Karpas-422 (cell line): ENCODE measurements around the gene CTNNA2. TPM values are rescaled to one million over a fixed set of nuclear protein-coding genes. Genes with fewer than 3 reads are reported as not detected.

Experiments used
- DNase-seq: peaks from one replicate; pipeline ENCODE4 v3.0.0-alpha.2; 2015
- H2AFZ ChIP-seq: fragments of 200-600 bp; sonication (generic); 2 replicates; pipeline ENCODE4 v1.6.1; 2014; ENCODE audit warnings: antibody characterized with exemption, low read length, mixed read lengths
- H3K27ac ChIP-seq: fragments of 200-600 bp; sonication (generic); 2 replicates; pipeline ENCODE4 v1.5.1; 2014; ENCODE audit warnings: mild to moderate bottlenecking, low read length, moderate library complexity
- H3K27me3 ChIP-seq: fragments of 200-600 bp; sonication (generic); 2 replicates; pipeline ENCODE4 v1.6.1; 2014; ENCODE audit warnings: low read length, mixed read lengths
- H3K36me3 ChIP-seq: fragments of 200-600 bp; sonication (generic); 2 replicates; pipeline ENCODE4 v1.6.1; 2014; ENCODE audit warnings: low read length, mixed read lengths; ENCODE audit not compliant: insufficient read depth
- H3K4me1 ChIP-seq: fragments of 200-600 bp; sonication (generic); 2 replicates; pipeline ENCODE4 v1.6.1; 2014; ENCODE audit warnings: mild to moderate bottlenecking, low read length, mixed read lengths
- H3K4me2 ChIP-seq: fragments of 200-600 bp; sonication (generic); 2 replicates; pipeline ENCODE4 v1.6.1; 2014; ENCODE audit warnings: low read length, low read depth, mild to moderate bottlenecking; ENCODE audit not compliant: poor library complexity, severe bottlenecking
- H3K4me3 ChIP-seq: fragments of 200-600 bp; sonication (generic); 2 replicates; pipeline ENCODE4 v1.5.1; 2014; ENCODE audit warnings: mild to moderate bottlenecking, antibody characterized with exemption, low read length, mixed read lengths
- H3K79me2 ChIP-seq: fragments of 200-600 bp; sonication (generic); 2 replicates; pipeline ENCODE4 v1.6.1; 2014; ENCODE audit warnings: mild to moderate bottlenecking, low read length, mixed read lengths
- H3K9ac ChIP-seq: fragments of 200-600 bp; sonication (generic); 2 replicates; pipeline ENCODE4 v1.6.0; 2014; ENCODE audit warnings: low read length
- H3K9me2 ChIP-seq: fragments of 200-600 bp; sonication (generic), shearing (Covaris generic); replicated peaks from 2 replicates; pipeline ENCODE4 v1.6.0; 2014; ENCODE audit warnings: mild to moderate bottlenecking, low read length, moderate library complexity; ENCODE audit not compliant: insufficient read depth
- H3K9me3 ChIP-seq: fragments of 300-700, 200-600 bp; sonication (generic); 2 replicates; pipeline ENCODE4 v1.6.1; 2014; ENCODE audit warnings: low read length, mixed read lengths
- H4K20me1 ChIP-seq: fragments of 200-600 bp; sonication (generic); 2 replicates; pipeline ENCODE4 v1.6.1; 2014; ENCODE audit warnings: mild to moderate bottlenecking, antibody characterized with exemption, low read length, low read depth; ENCODE audit not compliant: insufficient read depth
- total RNA-seq: library from RNA; depleted of rRNA; stranded (reverse); fragments of >200 nt; shearing (Covaris generic); gene quantifications from 2 replicates; pipeline ENCODE4 v1.2.3, GENCODE V29; 2014; ENCODE audit warnings: low replicate concordance

Gene CTNNA2
- total RNA-seq, 1 experiment from 2014 or later, result not detected

DNA sequence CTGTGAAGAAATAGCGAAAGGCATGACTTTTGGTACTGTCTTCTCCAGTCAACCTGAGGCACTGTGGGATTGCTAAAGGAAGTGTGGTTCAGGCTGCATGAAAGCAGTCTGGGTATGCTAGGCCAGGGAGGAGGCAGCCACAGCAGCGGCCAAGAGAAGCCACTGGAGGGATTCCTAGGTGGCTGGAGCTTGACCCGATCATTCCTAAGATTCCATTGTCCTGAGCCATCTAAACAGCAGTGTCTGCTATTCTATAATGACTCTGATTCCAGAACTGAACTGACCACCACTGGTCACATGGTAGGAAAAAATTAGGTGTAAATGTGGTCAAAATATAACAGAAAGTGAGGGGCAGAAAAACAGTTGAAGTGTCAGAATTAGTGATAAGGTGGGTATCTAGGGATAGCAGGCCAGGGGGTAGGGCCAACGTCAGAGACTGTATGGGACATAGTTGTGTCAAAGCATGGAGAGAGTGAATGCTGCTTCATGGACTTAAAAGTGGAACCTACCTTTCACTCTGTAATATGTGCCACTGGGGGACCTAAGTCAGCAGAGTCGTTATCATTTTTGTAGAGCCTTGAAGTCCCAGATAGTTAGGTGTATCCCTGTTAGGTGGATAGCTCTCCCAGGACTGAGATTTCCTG is 204.6 kb downstream of the CTNNA2 start:
- Histone ChIP-seq H2AFZ (no peak overlapping the region), H3K27me3 (no peaks in the 10 kb centered on the region; the same call in 1 of the 2 replicates), H3K4me3 (no peak overlapping the region), H4K20me1 (no peaks in the 10 kb centered on the region), H3K9me2 (no peaks in the 10 kb centered on the region), H3K4me1 (no peaks in the 10 kb centered on the region), H3K4me2 (no peak overlapping the region), H3K9ac (no peak overlapping the region), H3K79me2 (no peaks in the 10 kb centered on the region), H3K36me3 (no peaks in the 10 kb centered on the region), H3K27ac (no peak overlapping the region), H3K9me3 (no peaks in the 10 kb centered on the region)
- DNase-seq, result no peak

DNA sequence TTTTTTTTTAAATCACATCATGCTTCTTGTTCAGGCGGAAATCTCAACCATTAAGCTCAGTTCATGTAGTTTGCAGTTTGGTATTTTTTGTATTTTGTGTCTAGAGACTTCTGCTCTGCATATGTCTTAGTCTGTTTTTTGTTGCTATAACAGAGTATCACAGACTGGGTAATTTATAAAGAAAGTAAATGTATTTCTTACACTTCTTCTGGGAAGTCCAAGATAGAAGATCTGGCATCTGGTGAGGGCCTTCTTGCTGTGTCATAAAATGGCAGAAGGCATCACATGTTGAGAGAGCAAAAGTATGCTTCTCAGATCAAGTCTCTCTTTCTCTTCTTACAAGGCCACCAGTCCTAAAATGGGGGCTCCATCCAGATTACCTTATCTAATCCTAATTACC is 208.2 kb downstream of the CTNNA2 start:
- Histone ChIP-seq H3K36me3 (no peaks in the 10 kb centered on the region), H3K4me1 (no peaks in the 10 kb centered on the region), H3K4me3 (no peak overlapping the region), H3K9me2 (no peaks in the 10 kb centered on the region), H2AFZ (no peak overlapping the region), H3K9me3 (no peaks in the 10 kb centered on the region), H3K4me2 (no peak overlapping the region), H3K27ac (no peak overlapping the region), H3K79me2 (no peaks in the 10 kb centered on the region), H3K27me3 (no peaks in the 10 kb centered on the region), H4K20me1 (no peaks in the 10 kb centered on the region), H3K9ac (no peak overlapping the region)
- no peak for DNase-seq

DNA sequence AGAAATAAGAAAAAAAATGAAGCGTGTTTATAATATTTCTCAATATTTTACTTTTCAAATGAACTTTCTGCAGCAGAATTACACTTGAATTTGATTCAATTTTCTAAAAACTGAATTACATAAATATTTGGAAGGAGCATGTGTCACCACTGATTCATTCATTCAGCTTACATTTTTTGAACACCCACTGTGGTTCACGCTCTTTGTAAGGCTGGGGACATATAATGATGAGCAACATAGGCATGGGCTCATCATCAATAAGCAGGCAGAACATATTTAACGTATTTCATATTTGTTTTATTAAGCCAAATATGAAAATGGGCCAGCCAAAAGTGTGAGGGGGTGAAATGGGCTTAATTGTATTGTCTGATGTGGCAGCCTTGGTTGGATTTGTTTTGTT is 209.1 kb downstream of the CTNNA2 start:
- Histone ChIP-seq H4K20me1 (no peaks in the 10 kb centered on the region), H2AFZ (no peak overlapping the region), H3K4me1 (no peaks in the 10 kb centered on the region), H3K9me3 (no peaks in the 10 kb centered on the region), H3K9me2 (no peaks in the 10 kb centered on the region), H3K36me3 (no peaks in the 10 kb centered on the region), H3K27ac (no peak overlapping the region), H3K4me2 (no peak overlapping the region), H3K27me3 (no peaks in the 10 kb centered on the region), H3K79me2 (no peaks in the 10 kb centered on the region), H3K4me3 (no peak overlapping the region), H3K9ac (no peak overlapping the region)
- DNase-seq, result no peak

DNA sequence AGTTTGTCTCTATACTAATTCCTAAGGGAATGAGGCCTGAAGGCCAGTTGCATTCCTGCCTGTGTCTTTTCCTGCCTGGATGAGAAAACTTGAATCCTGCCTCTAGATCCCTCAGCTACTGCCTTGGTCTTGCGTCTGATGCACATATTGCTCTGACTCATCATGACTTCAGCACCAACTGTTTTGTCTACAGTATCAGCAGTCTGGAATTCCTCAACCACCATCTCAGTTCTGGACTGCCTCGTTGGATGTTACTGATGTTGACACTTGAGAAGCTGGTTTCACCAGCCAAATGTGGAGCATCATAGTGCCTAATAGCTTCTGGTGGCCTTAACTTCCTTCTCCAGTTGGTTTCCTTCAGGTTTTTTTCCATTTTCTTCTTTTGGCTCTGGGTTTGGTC is 211.0 kb downstream of the CTNNA2 start:
- no peak overlapping the region for H3K4me2 ChIP-seq
- H3K9me3 ChIP-seq, result no peaks in the 10 kb centered on the region
- no peaks in the 10 kb centered on the region for H3K27me3 ChIP-seq
- H3K79me2 ChIP-seq, result no peaks in the 10 kb centered on the region
- no peak overlapping the region for H3K9ac ChIP-seq
- H3K36me3 ChIP-seq, result no peaks in the 10 kb centered on the region
- no peak overlapping the region for H2AFZ ChIP-seq
- DNase-seq, result no peak
- no peak overlapping the region for H3K27ac ChIP-seq
- H4K20me1 ChIP-seq, result no peaks in the 10 kb centered on the region
- no peak overlapping the region for H3K4me3 ChIP-seq
- H3K9me2 ChIP-seq, result no peaks in the 10 kb centered on the region
- H3K4me1 ChIP-seq, result no peaks in the 10 kb centered on the region

DNA sequence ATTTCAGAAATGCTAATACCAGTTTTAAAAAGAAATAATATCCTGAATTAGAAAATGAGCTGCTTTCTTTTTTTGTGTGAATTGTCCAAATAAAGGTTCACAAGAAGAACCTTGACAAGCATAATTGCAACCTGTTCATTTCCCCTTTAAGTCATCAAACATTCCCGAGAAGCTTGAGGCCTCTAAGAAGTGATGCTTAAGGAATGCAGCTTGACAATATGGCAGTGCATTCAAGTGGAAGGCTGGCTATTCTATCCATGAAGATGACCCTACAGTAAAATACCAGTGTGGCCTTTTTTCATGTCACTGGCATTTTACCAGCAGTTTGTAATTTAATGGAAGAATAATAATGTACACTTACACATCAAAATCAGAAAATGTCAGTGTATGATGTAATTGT is 216.7 kb downstream of the CTNNA2 start:
- Histone ChIP-seq H3K79me2 (no peaks in the 10 kb centered on the region), H4K20me1 (no peaks in the 10 kb centered on the region), H3K9me3 (no peaks in the 10 kb centered on the region), H3K9me2 (no peaks in the 10 kb centered on the region), H3K27me3 (no peaks in the 10 kb centered on the region), H3K4me1 (no peaks in the 10 kb centered on the region), H3K36me3 (no peaks in the 10 kb centered on the region), H3K4me2 (no peak overlapping the region), H3K4me3 (no peak overlapping the region), H3K9ac (no peak overlapping the region), H3K27ac (no peak overlapping the region), H2AFZ (no peak overlapping the region)
- DNase-seq, result no peak

DNA sequence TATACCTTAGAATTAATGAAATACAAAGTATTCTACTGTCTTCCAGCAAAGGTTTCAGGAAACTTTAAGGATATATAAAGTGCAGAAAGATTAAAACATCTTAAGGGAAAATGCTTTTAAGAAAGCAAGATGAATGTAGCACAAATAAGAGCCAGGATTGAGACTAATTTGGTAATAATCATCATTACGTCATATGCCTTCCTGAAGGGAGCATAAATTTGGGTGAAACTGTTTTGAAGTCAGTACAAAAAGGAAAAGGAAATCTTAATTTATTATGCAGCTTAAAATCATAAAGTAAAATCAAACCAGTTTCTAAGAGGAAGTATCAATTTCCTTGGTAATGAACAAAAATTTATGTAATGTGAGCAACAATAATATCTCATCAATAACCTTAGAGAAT is 221.7 kb downstream of the CTNNA2 start:
- Histone ChIP-seq H3K9me3 (no peaks in the 10 kb centered on the region), H3K9me2 (no peaks in the 10 kb centered on the region), H3K9ac (no peak overlapping the region), H4K20me1 (no peaks in the 10 kb centered on the region), H2AFZ (no peak overlapping the region), H3K79me2 (no peaks in the 10 kb centered on the region), H3K36me3 (no peaks in the 10 kb centered on the region), H3K4me2 (no peak overlapping the region), H3K27me3 (no peaks in the 10 kb centered on the region), H3K27ac (no peak overlapping the region), H3K4me1 (no peaks in the 10 kb centered on the region), H3K4me3 (no peak overlapping the region)
- no peak for DNase-seq

DNA sequence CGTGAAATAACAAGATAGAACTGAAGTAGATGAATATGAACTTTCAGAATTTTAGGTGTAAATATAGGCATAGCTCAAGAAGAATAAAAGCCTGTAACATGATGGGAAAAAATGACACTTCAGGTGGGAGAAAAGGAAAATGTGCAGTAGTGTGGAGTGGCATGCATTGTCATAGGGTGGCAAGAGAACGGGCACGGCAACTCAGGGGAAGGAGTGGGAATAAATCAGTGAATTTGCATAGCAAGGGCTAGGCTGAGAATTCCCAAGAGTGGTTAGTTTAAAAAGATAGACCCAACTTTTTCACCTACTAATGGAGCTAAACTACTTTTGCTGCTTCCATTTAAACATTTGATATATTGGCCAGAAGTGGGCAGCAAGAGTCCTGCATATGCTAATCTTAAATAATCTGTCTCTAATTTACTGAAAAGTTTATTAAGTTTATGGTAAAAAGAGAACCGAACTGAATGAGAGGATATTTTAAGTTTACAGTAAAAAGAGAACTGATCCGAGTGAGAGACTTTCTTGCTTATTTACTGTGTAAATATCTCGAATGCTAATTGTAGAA is 228.1 kb downstream of the CTNNA2 start:
- Histone ChIP-seq H3K27ac (no peak overlapping the region), H3K4me3 (no peak overlapping the region), H4K20me1 (no peaks in the 10 kb centered on the region), H3K9ac (no peak overlapping the region), H3K4me1 (no peaks in the 10 kb centered on the region), H3K36me3 (no peaks in the 10 kb centered on the region), H3K4me2 (no peak overlapping the region), H3K9me3 (no peaks in the 10 kb centered on the region), H3K79me2 (no peaks in the 10 kb centered on the region), H3K27me3 (no peaks in the 10 kb centered on the region), H2AFZ (no peak overlapping the region), H3K9me2 (no peaks in the 10 kb centered on the region)
- no peak for DNase-seq

DNA sequence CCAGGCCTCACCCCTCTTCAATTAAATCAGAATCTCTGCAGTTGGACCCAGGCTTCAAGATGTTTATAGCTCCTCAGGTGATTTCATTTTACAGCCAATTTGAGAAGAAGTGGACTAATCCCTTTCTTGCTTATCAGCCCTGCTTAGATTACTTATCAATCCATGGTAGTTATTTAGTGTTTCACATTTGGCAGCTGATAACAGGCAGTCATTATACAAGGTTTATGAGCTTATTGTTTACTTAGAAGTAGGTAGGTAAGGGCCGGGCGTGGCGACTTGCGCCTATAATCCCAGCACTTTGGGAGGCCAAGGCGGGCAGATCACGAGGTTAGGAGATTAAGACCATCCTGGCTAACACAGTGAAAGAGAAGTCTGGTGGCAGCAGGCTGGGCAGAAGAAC is 237.5 kb downstream of the CTNNA2 start:
- Histone ChIP-seq H3K36me3 (no peaks in the 10 kb centered on the region), H3K4me2 (no peak overlapping the region), H3K27me3 (no peaks in the 10 kb centered on the region), H3K9ac (no peak overlapping the region), H2AFZ (no peak overlapping the region), H3K4me3 (no peak overlapping the region), H3K79me2 (no peaks in the 10 kb centered on the region), H3K9me3 (no peaks in the 10 kb centered on the region), H4K20me1 (no peaks in the 10 kb centered on the region), H3K9me2 (no peaks in the 10 kb centered on the region), H3K4me1 (no peaks in the 10 kb centered on the region), H3K27ac (no peak overlapping the region)
- DNase-seq, result no peak
